CD8-positive, alpha-beta memory T cell (primary cell): ENCODE measurements around the gene VPS51. TPM values are rescaled to one million over a fixed set of nuclear protein-coding genes. Genes with fewer than 3 reads are reported as not detected.

Source experiments
- CTCF ChIA-PET: fragments of 350-600 bp; sonication (Branson Sonifier 250); formaldehyde crosslinking; loops from one replicate; lab custom pipeline; 2021; ENCODE audit warnings: antibody characterized with exemption; lab: Charles Lee
- POLR2A ChIA-PET: fragments of 350-600 bp; sonication (Branson Sonifier 250); formaldehyde crosslinking; loops from one replicate; lab custom pipeline; 2021; ENCODE audit warnings: antibody characterized with exemption; lab: Charles Lee
- DNase-seq, 5 donors: peaks; one replicate each; pipeline versions ENCODE4 v3.0.0 to v3.0.0-alpha.2; 2020 to 2022; ENCODE audit warnings: mixed read lengths in 1 of 5
- H3K27ac ChIP-seq: one replicate; pipeline ENCODE4 v1.7.0; 2013; ENCODE audit warnings: low read depth, mild to moderate bottlenecking, low read length, moderate library complexity
- H3K27me3 ChIP-seq: 2 replicates; pipeline ENCODE4 v1.7.0; 2013; ENCODE audit warnings: low read length, mild to moderate bottlenecking; ENCODE audit not compliant: insufficient read depth, poor library complexity, severe bottlenecking
- H3K36me3 ChIP-seq: 2 replicates; pipeline ENCODE4 v1.7.0; 2013; ENCODE audit warnings: mild to moderate bottlenecking, low read length, moderate library complexity; ENCODE audit not compliant: insufficient read depth
- H3K4me1 ChIP-seq: 2 replicates; pipeline ENCODE4 v1.7.0; 2013; ENCODE audit warnings: mild to moderate bottlenecking, low read length, moderate library complexity; ENCODE audit not compliant: insufficient read depth
- H3K4me3 ChIP-seq: 2 replicates; pipeline ENCODE4 v1.7.0; 2013; ENCODE audit warnings: mild to moderate bottlenecking, low read length
- H3K9me3 ChIP-seq: 2 replicates; pipeline ENCODE4 v1.7.0; 2013; ENCODE audit warnings: mild to moderate bottlenecking, low read length
- H3K27ac Mint-ChIP-seq, 8 donors: one replicate each; pipeline ENCODE4 v1.8.0; 2020 to 2021; ENCODE audit warnings: mixed read lengths in 8 of 8, mild to moderate bottlenecking in 6 of 8, inconsistent platforms in 3 of 8, moderate library complexity in 3 of 8
- H3K27me3 Mint-ChIP-seq, 2 donors: one replicate each; pipeline ENCODE4 v1.8.0; 2020 to 2021; ENCODE audit warnings: mixed read lengths in 2 of 2, mild to moderate bottlenecking in 1 of 2, moderate library complexity in 1 of 2
- H3K36me3 Mint-ChIP-seq, 3 donors: one replicate each; pipeline ENCODE4 v1.8.0; 2020 to 2021; ENCODE audit warnings: mixed read lengths in 3 of 3, inconsistent platforms in 1 of 3, mild to moderate bottlenecking in 1 of 3
- H3K4me1 Mint-ChIP-seq, 3 donors: one replicate each; pipeline ENCODE4 v1.8.0; 2020 to 2021; ENCODE audit warnings: mixed read lengths in 3 of 3, inconsistent platforms in 1 of 3, mild to moderate bottlenecking in 1 of 3
- H3K4me3 Mint-ChIP-seq, 7 donors: one replicate each; pipeline ENCODE4 v1.8.0; 2020 to 2021; ENCODE audit warnings: mixed read lengths in 7 of 7, mild to moderate bottlenecking in 6 of 7, moderate library complexity in 4 of 7, inconsistent platforms in 2 of 7
- H3K9me3 Mint-ChIP-seq, 5 donors: one replicate each; pipeline ENCODE4 v1.8.0; 2020 to 2022; ENCODE audit warnings: mixed read lengths in 5 of 5, mild to moderate bottlenecking in 3 of 5, moderate library complexity in 2 of 5, inconsistent platforms in 1 of 5
- polyA plus RNA-seq: library from polyadenylated mRNA; unstranded; fragments of 300-500 nt; fragmentation: Illumina TruSeq; gene quantifications from one replicate; pipeline ENCODE4 v1.2.3, GENCODE V29; 2021
- total RNA-seq, 2 experiments: library from RNA; stranded (reverse); gene quantifications; one replicate each; pipeline ENCODE4 v1.2.3, GENCODE V29; 2021

VPS51 gene
- total and polyA plus RNA-seq, 3 experiments from 2014 or later: 99.1 to 131 (median 120) TPM

- CTCF ChIA-PET: no interaction called here
- POLR2A ChIA-PET: no interaction called here
- Histone ChIP-seq H3K27ac (no peak overlapping the region), H3K4me3 (no peak overlapping the region), H3K27me3 (no peaks in the 10 kb centered on the region), H3K4me1 (no peaks in the 10 kb centered on the region), H3K36me3 (no peaks in the 10 kb centered on the region), H3K9me3 (no peaks in the 10 kb centered on the region)
- no peak for DNase-seq
- no peak overlapping the region for H3K27ac Mint-ChIP-seq
- H3K9me3 Mint-ChIP-seq: no peaks in the 10 kb centered on the region
- no peak overlapping the region for H3K4me3 Mint-ChIP-seq
- no peaks in the 10 kb centered on the region for H3K36me3 Mint-ChIP-seq
- no peaks in the 10 kb centered on the region for H3K4me1 Mint-ChIP-seq
- H3K27me3 Mint-ChIP-seq: peaks cover 9 to 15% of the 10 kb centered on the region in 2 donors
These were observed 63.0 kb downstream of the VPS51 start for GRCh38 chr11:65159012-65159411.

GRCh38 chr11:65160643-65161042 is 64.6 kb downstream of the VPS51 start:
- DNase-seq: no peak
- H3K4me3 ChIP-seq: no peak overlapping the region
- Mint-ChIP-seq H3K27me3 (peaks cover 11 to 15% of the 10 kb centered on the region in 2 donors), H3K27ac (no peak overlapping the region), H3K4me3 (no peak overlapping the region), H3K4me1 (no peaks in the 10 kb centered on the region), H3K36me3 (no peaks in the 10 kb centered on the region), H3K9me3 (no peaks in the 10 kb centered on the region)
- no peaks in the 10 kb centered on the region for H3K27me3 ChIP-seq
- no peaks in the 10 kb centered on the region for H3K4me1 ChIP-seq
- no peaks in the 10 kb centered on the region for H3K9me3 ChIP-seq
- no peaks in the 10 kb centered on the region for H3K36me3 ChIP-seq
- ChIA-PET POLR2A (no interaction called here), CTCF (no interaction called here)
- no peak overlapping the region for H3K27ac ChIP-seq

Other genes starting within 250 kb of the VPS51 start
- 100 to 1,000 TPM; 102 to 110 TPM for gene EHD1, start 217.6 kb upstream of the VPS51 start, total RNA-seq
- 258 TPM for gene EHD1, start 217.6 kb upstream of the VPS51 start, polyA plus RNA-seq
- gene ATG2A, start 179.0 kb upstream of the VPS51 start, total RNA-seq: 10 to 100 TPM; 25.7 to 27.0 TPM
- 7.6 TPM for gene ATG2A, start 179.0 kb upstream of the VPS51 start, polyA plus RNA-seq
- 10 to 100 TPM; 11.2 to 11.7 TPM for gene PPP2R5B, start 171.5 kb upstream of the VPS51 start, total RNA-seq
- gene PPP2R5B, start 171.5 kb upstream of the VPS51 start, polyA plus RNA-seq: 7.8 TPM
- not detected for gene GPHA2, start 160.3 kb upstream of the VPS51 start, total RNA-seq
- gene GPHA2, start 160.3 kb upstream of the VPS51 start, polyA plus RNA-seq: not detected
- gene MAJIN, start 124.1 kb upstream of the VPS51 start, total RNA-seq: not detected
- gene MAJIN, start 124.1 kb upstream of the VPS51 start, polyA plus RNA-seq: not detected
- gene BATF2, start 99.2 kb upstream of the VPS51 start, total RNA-seq: under 1 TPM in 1 of 2 experiments, not detected in 1; 0.11 TPM
- gene BATF2, start 99.2 kb upstream of the VPS51 start, polyA plus RNA-seq: not detected
- gene ARL2, start 82.1 kb upstream of the VPS51 start, total RNA-seq: 100 to 1,000 TPM; 125 TPM
- gene ARL2, start 82.1 kb upstream of the VPS51 start, polyA plus RNA-seq: 99.7 TPM
- gene SNX15, start 68.8 kb upstream of the VPS51 start, total RNA-seq: 10 to 100 TPM; 18.3 to 21.6 TPM
- gene SNX15, start 68.8 kb upstream of the VPS51 start, polyA plus RNA-seq: 16.4 TPM
- 10 to 100 TPM; 24.8 to 27.1 TPM for gene SAC3D1, start 55.0 kb upstream of the VPS51 start, total RNA-seq
- 12.0 TPM for gene SAC3D1, start 55.0 kb upstream of the VPS51 start, polyA plus RNA-seq
- 10 to 100 TPM; 10.8 to 13.3 TPM for gene NAALADL1, start 37.7 kb upstream of the VPS51 start, total RNA-seq
- gene NAALADL1, start 37.7 kb upstream of the VPS51 start, polyA plus RNA-seq: 17.0 TPM
- gene CDCA5, start 12.2 kb upstream of the VPS51 start, total RNA-seq: 10 to 100 TPM; 94.9 to 98.8 TPM
- gene CDCA5, start 12.2 kb upstream of the VPS51 start, polyA plus RNA-seq: 0.54 TPM
- gene ZFPL1, start 12.0 kb upstream of the VPS51 start, total RNA-seq: 10 to 100 TPM; 30.8 to 33.5 TPM
- 24.4 TPM for gene ZFPL1, start 12.0 kb upstream of the VPS51 start, polyA plus RNA-seq
- gene TM7SF2, start 15.7 kb downstream of the VPS51 start, total RNA-seq: 10 to 100 TPM; 17.8 to 17.9 TPM
- gene TM7SF2, start 15.7 kb downstream of the VPS51 start, polyA plus RNA-seq: 11.1 TPM
- gene ZNHIT2, start 21.5 kb downstream of the VPS51 start, total RNA-seq: 10 to 100 TPM; 15.2 to 20.1 TPM
- 19.8 TPM for gene ZNHIT2, start 21.5 kb downstream of the VPS51 start, polyA plus RNA-seq
- gene FAU, start 25.9 kb downstream of the VPS51 start, total RNA-seq: 1,000 to 10,000 TPM; 1,054 to 1,073 TPM
- 904 TPM for gene FAU, start 25.9 kb downstream of the VPS51 start, polyA plus RNA-seq
- 100 to 1,000 TPM; 117 to 118 TPM for gene MRPL49, start 26.1 kb downstream of the VPS51 start, total RNA-seq
- 81.5 TPM for gene MRPL49, start 26.1 kb downstream of the VPS51 start, polyA plus RNA-seq
- 10 to 100 TPM; 35.1 to 39.7 TPM for gene SYVN1, start 38.3 kb downstream of the VPS51 start, total RNA-seq
- gene SYVN1, start 38.3 kb downstream of the VPS51 start, polyA plus RNA-seq: 19.6 TPM
- gene SPDYC, start 74.0 kb downstream of the VPS51 start, total RNA-seq: not detected
- gene SPDYC, start 74.0 kb downstream of the VPS51 start, polyA plus RNA-seq: not detected
- gene CAPN1, start 85.7 kb downstream of the VPS51 start, total RNA-seq: 10 to 100 TPM; 88.2 to 92.0 TPM
- 110 TPM for gene CAPN1, start 85.7 kb downstream of the VPS51 start, polyA plus RNA-seq
- gene POLA2, start 165.7 kb downstream of the VPS51 start, total RNA-seq: 10 to 100 TPM; 75.6 to 78.8 TPM
- gene POLA2, start 165.7 kb downstream of the VPS51 start, polyA plus RNA-seq: 11.0 TPM
- gene CDC42EP2, start 218.7 kb downstream of the VPS51 start, total RNA-seq: 1 to 10 TPM in 1 of 2 experiments, under 1 TPM in 1; 0.62 to 1.0 TPM
- not detected for gene CDC42EP2, start 218.7 kb downstream of the VPS51 start, polyA plus RNA-seq
- 10 to 100 TPM; 65.8 to 71.9 TPM for gene DPF2, start 237.6 kb downstream of the VPS51 start, total RNA-seq
- gene DPF2, start 237.6 kb downstream of the VPS51 start, polyA plus RNA-seq: 61.5 TPM